Peyer's patch (tissue), 4 donors: ENCODE measurements around the gene ZBTB3. TPM values are rescaled to one million over a fixed set of nuclear protein-coding genes. Genes with fewer than 3 reads are reported as not detected.
A peak's percentile ranks its signal among the peaks of the same experiment; 100 is the strongest.

ENCODE experiments used
- DNase-seq, 3 donors: peaks; one replicate each; pipeline ENCODE4 v3.0.0-alpha.2; 2017 to 2019
- H3K27ac ChIP-seq, 4 donors: fragments of 200-600 bp; sonication (generic); one replicate each; pipeline ENCODE4 v1.5.1; 2016 to 2019
- H3K27me3 ChIP-seq, 2 donors: fragments of 200-600 bp; sonication (generic); one replicate each; pipeline ENCODE4 v1.5.1; 2019
- H3K36me3 ChIP-seq, 3 donors: fragments of 200-600 bp; sonication (generic); one replicate each; pipeline ENCODE4 v1.5.1; 2016 to 2019
- H3K4me1 ChIP-seq, 4 donors: fragments of 200-600 bp; sonication (generic); one replicate each; pipeline ENCODE4 v1.5.1; 2016 to 2019
- H3K4me3 ChIP-seq, 4 donors: fragments of 200-600 bp; sonication (generic); 1 replicate in 3 of 4; 2 replicates in 1 of 4; pipeline ENCODE4 v1.5.1; 2016 to 2019; ENCODE audit warnings: mild to moderate bottlenecking in 1 of 4
- H3K9me3 ChIP-seq, 4 donors: fragments of 200-600 bp; sonication (generic); one replicate each; pipeline ENCODE4 v1.5.1; 2016 to 2019; ENCODE audit warnings: mild to moderate bottlenecking in 1 of 4
- CTCF ChIP-seq, 6 experiments: fragments of 450-650 bp in 4 of 6; fragments of 200-600 bp in 2 of 6; sonication (generic) in 1 of 6; IDR thresholded peaks; one replicate each; pipeline ENCODE4 v1.5.1; 2017 to 2019; ENCODE audit warnings: antibody characterized with exemption in 6 of 6, mild to moderate bottlenecking in 3 of 6, moderate library complexity in 1 of 6
- POLR2A ChIP-seq, 2 donors: fragments of 450-650 bp; IDR thresholded peaks; one replicate each; pipeline ENCODE4 v1.5.1; 2017; ENCODE audit warnings: antibody characterized with exemption in 2 of 2, mild to moderate bottlenecking in 2 of 2, moderate library complexity in 2 of 2
- total RNA-seq, 4 donors: library from RNA; depleted of rRNA; stranded (reverse); fragments of >200 nt; gene quantifications; one replicate each; pipeline ENCODE4 v1.1.0, GENCODE V29; 2016

The ZBTB3 gene
- total RNA-seq, 4 donors from 2014 or later, result 5.0 to 22.0 (median 9.2) TPM

GRCh38 chr11:62713343-62713742, 40.6 kb downstream of the ZBTB3 start:
- no peak overlapping the region for H3K4me3 ChIP-seq
- H3K9me3 ChIP-seq, result no peaks in the 10 kb centered on the region
- peak overlapping the region in 3 of 4 donors; percentile 52 to 88 (median 67) for H3K27ac ChIP-seq
- no peak for TF ChIP-seq POLR2A (IDR thresholded peaks at IDR 0.05)
- no peak for TF ChIP-seq CTCF (IDR thresholded peaks at IDR 0.05)
- H3K27me3 ChIP-seq, result no peaks in the 10 kb centered on the region
- peak in 2 of 3 donors; percentile 61 to 84 for DNase-seq
- peaks cover 0 to 50% (median 5%) of the 10 kb centered on the region in 4 donors for H3K4me1 ChIP-seq
- H3K36me3 ChIP-seq, result peaks cover 0 to 79% (median 7%) of the 10 kb centered on the region in 3 donors

- Histone ChIP-seq H3K9me3 (no peaks in the 10 kb centered on the region), H3K4me1 (peaks cover 0 to 53% (median 5%) of the 10 kb centered on the region in 4 donors), H3K27me3 (no peaks in the 10 kb centered on the region), H3K36me3 (peaks cover 0 to 74% (median 7%) of the 10 kb centered on the region in 3 donors), H3K4me3 (no peak overlapping the region), H3K27ac (peak overlapping the region in 3 of 4 donors; percentile 52 to 88 (median 67))
- TF ChIP-seq POLR2A (IDR thresholded peaks at IDR 0.05) (no peak), CTCF (IDR thresholded peaks at IDR 0.05) (no peak)
- DNase-seq, result no peak
These were observed 41.1 kb downstream of the ZBTB3 start for GRCh38 chr11:62712861-62713260.

GRCh38 chr11:62712276-62712812, 41.6 kb downstream of the ZBTB3 start:
- H3K9me3 ChIP-seq, result no peaks in the 10 kb centered on the region
- DNase-seq, result no peak
- peaks cover 0 to 53% (median 5%) of the 10 kb centered on the region in 4 donors for H3K4me1 ChIP-seq
- peaks cover 0 to 69% (median 4%) of the 10 kb centered on the region in 3 donors for H3K36me3 ChIP-seq
- TF ChIP-seq CTCF (IDR thresholded peaks at IDR 0.05), result no peak
- TF ChIP-seq POLR2A (IDR thresholded peaks at IDR 0.05), result no peak
- H3K27me3 ChIP-seq, result no peaks in the 10 kb centered on the region
- no peak overlapping the region for H3K4me3 ChIP-seq
- peak overlapping the region in 2 of 4 donors; percentile 52 to 88 for H3K27ac ChIP-seq

- peak overlapping the region; percentile 88 to 98 (median 92) for H3K27ac ChIP-seq
- H3K4me3 ChIP-seq, result peak overlapping the region; percentile 42 to 73 (median 60)
- no peaks in the 10 kb centered on the region for H3K9me3 ChIP-seq
- TF ChIP-seq CTCF (IDR thresholded peaks at IDR 0.05) (no peak), POLR2A (IDR thresholded peaks at IDR 0.05) (no peak)
- peaks cover 0 to 45% (median 0%) of the 10 kb centered on the region in 3 donors for H3K36me3 ChIP-seq
- no peaks in the 10 kb centered on the region for H3K27me3 ChIP-seq
- DNase-seq, result peak in 1 of 3 donors; percentile 57
- peaks cover 0 to 59% (median 15%) of the 10 kb centered on the region in 4 donors for H3K4me1 ChIP-seq
These were observed 44.0 kb downstream of the ZBTB3 start for GRCh38 chr11:62710001-62710345.

- peak overlapping the region; percentile 42 to 73 (median 60) for H3K4me3 ChIP-seq
- TF ChIP-seq CTCF (IDR thresholded peaks at IDR 0.05), result peak in 1 of 6 experiments; percentile 21
- TF ChIP-seq POLR2A (IDR thresholded peaks at IDR 0.05), result peak; percentile 68 to 73
- H3K4me1 ChIP-seq, result peaks cover 0 to 56% (median 16%) of the 10 kb centered on the region in 4 donors
These were observed 44.5 kb downstream of the ZBTB3 start for GRCh38 chr11:62709247-62710000.

More at GRCh38 chr11:62709247-62710000, 44.5 kb downstream of the ZBTB3 start:
- Histone ChIP-seq H3K36me3 (peaks cover 0 to 39% (median 0%) of the 10 kb centered on the region in 3 donors), H3K27ac (peak overlapping the region; percentile 88 to 98 (median 92)), H3K27me3 (no peaks in the 10 kb centered on the region), H3K9me3 (no peaks in the 10 kb centered on the region)
- peak; percentile 93 to 99 (median 98) for DNase-seq
